GM04503 (cell line): ENCODE results near the gene ALDH1L2.
"Not testable (repeated sequence)": the region's sequence is repeated elsewhere in the genome, so short reads cannot be mapped to it uniquely, and the experiment has no call there.

Experiments
- DNase-seq: peaks from one replicate; pipeline ENCODE4 v3.0.0-alpha.2; 2012; ENCODE audit warnings: low read depth

ALDH1L2 gene

GRCh38 chr12:104977688-104978087, 106.6 kb downstream of the ALDH1L2 start:
- not testable (repeated sequence) for DNase-seq

DNA sequence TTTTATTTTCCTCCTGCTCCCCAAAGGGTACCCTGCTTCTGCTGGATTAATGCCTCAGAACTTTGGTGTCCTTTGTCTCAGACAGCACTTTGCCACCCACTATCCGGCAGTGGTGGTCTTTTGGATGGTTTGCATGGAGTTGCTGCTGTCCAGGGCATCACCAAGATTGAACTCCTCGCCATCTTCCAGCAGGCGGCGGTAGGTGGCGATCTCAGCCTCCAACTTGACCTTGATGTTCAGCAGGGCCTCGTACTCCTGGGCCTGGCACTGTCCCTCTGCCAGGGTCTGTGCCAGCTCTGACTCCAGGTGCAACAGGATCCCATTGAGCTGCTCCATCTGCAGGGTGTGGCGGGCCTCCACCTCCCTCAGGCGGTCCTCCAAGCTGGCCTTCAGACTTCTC, 107.6 kb downstream of the ALDH1L2 start:
- no peak for DNase-seq

GRCh38 chr12:104975587-104976343, 108.5 kb downstream of the ALDH1L2 start:
- DNase-seq = no peak

DNA sequence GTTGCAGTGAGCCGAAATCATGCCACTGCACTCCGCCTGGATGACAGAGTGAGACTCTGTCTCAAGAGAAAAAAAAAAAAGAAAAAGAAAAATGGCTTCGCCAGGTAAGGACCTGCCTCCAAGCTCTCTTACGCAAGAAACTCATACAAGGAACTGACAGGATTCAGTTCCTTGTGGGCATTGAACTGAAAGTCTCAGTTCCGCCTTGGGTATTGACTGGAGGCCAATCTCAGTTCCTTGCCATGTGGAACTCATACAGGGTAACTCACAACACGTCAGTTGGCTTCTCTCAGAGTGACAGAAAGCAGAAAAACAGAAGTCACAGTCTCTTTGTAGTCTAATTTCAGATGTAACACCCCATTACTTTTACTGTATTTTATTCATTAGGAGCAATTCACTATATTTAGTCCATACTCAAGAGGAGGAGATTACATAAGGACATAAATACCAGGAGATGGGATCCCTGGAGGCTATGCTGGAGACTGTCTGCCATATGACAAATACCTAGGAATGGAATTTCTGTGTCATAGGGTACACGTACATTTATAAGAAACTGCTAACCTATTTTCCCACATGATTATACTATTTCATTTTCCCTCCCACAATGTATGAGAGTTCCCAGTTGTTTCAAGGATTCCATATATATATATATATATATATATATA, 109.5 kb downstream of the ALDH1L2 start:
- no peak for DNase-seq

DNA sequence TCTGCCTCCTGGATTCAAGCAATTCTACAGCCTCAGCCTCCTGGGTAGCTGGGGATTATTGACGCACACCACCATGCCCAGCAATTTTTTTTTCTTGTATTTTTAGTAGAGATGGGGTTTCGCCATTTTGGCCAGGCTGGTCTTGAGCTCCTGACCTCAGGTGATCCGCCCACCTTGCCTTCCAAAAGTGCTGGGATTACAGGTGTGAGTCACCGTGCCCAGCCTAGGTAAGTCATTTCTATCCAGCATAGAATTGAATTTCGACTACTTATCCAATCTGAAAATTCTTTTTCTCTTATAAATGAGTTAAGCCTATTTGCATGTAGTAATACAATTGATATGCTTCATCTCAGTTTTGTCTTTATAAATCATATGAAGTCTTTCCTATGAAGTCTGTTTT, 111.0 kb downstream of the ALDH1L2 start:
- DNase-seq = no peak

DNA sequence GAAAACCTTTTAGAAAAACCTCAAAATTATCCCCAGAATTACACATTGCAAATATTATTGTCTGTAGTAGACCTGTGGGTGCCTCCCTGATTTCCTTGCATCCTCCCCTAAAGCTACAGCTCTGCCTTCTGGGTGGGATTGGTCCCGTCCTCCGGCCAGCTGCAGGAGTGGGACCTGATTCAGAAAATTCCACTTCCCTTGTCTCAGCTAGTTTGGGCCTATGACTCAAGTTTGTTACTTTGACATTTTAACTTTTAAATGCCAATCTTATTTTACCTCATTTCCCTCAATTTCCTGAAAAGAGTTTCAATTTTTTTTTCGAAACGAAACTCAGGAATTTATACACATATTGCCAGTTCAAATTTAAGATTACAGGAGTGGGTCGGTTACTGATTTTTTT, 113.0 kb downstream of the ALDH1L2 start:
- no peak for DNase-seq
